HepG2 (cell line): Measurements from ENCODE around the gene GAS5. TPM values are rescaled to one million over a fixed set of nuclear protein-coding genes. Genes with fewer than 3 reads are reported as not detected.

Experiments
- ASH2L ChIP-seq: fragments of 300-600, 200-600 bp; sonication (generic); IDR thresholded peaks from 2 replicates; pipeline ENCODE4 v1.7.0; 2017; ENCODE audit warnings: low read depth, mild to moderate bottlenecking, moderate library complexity, mixed read lengths, low read length; ENCODE audit not compliant: insufficient read length
- ATF4 ChIP-seq, 2 experiments: fragments of 450-650 bp in 1 of 2; sonication (generic) in 1 of 2; formaldehyde crosslinking; IDR thresholded peaks; 2 replicates each; pipeline versions ENCODE4 v1.5.0 to v1.8.0; 2020 to 2022; ENCODE audit warnings: mild to moderate bottlenecking in 1 of 2, missing genetic modification reagents in 1 of 2
- BRD4 ChIP-seq: sonication (generic); formaldehyde crosslinking; IDR thresholded peaks from 2 replicates; pipeline ENCODE4 v1.4.0; 2020; ENCODE audit warnings: missing genetic modification reagents
- ERF ChIP-seq: IDR thresholded peaks from 2 replicates; pipeline ENCODE4 v1.6.1; 2018; ENCODE audit warnings: missing biosample characterization, missing genetic modification reagents
- GMEB2 ChIP-seq: IDR thresholded peaks from 2 replicates; pipeline ENCODE4 v1.6.1; 2016; ENCODE audit warnings: missing biosample characterization, missing genetic modification reagents, low read depth
- KDM1A ChIP-seq: IDR thresholded peaks from 2 replicates; pipeline ENCODE4 v1.6.1; 2016; ENCODE audit warnings: missing compliant biosample characterization
- KLF11 ChIP-seq: IDR thresholded peaks from 2 replicates; pipeline ENCODE4 v1.6.1; 2016; ENCODE audit warnings: missing compliant biosample characterization
- MAFK ChIP-seq, 2 experiments: IDR thresholded peaks in 1 of 2; conservative IDR thresholded peaks in 1 of 2; 2 replicates each; pipeline ENCODE4 v1.6.1; 2011; ENCODE audit warnings: improper control_type of control experiment in 2 of 2, low read length in 2 of 2
- NR2F1 ChIP-seq, 2 experiments: fragments of 450-650 bp in 1 of 2; formaldehyde crosslinking in 1 of 2; IDR thresholded peaks; 2 replicates each; pipeline versions ENCODE4 v1.5.0 to v1.6.1; 2016 to 2020; ENCODE audit warnings: mild to moderate bottlenecking in 1 of 2, missing compliant biosample characterization in 1 of 2, missing genetic modification reagents in 1 of 2, moderate library complexity in 1 of 2
- PHF5A ChIP-seq: IDR thresholded peaks from one replicate; pipeline ENCODE4 v1.6.1; 2018; ENCODE audit warnings: low read depth, missing genetic modification reagents; ENCODE audit not compliant: unreplicated experiment
- POLR2AphosphoS5 ChIP-seq: IDR thresholded peaks from 2 replicates; pipeline ENCODE4 v1.6.1; 2012; ENCODE audit warnings: low read depth, low read length
- RAD51 ChIP-seq: fragments of 450-650 bp; IDR thresholded peaks from 2 replicates; pipeline ENCODE4 v1.6.1; 2016; ENCODE audit warnings: borderline replicate concordance
- RBFOX2 ChIP-seq: fragments of 200-400 bp; formaldehyde crosslinking; IDR thresholded peaks from 2 replicates; pipeline ENCODE4 v1.6.1; 2017; ENCODE audit warnings: low read depth, mild to moderate bottlenecking, low read length
- SALL2 ChIP-seq: sonication (generic); formaldehyde crosslinking; IDR thresholded peaks from 2 replicates; pipeline ENCODE4 v1.8.1; 2023; ENCODE audit warnings: mild to moderate bottlenecking, missing genetic modification reagents, inconsistent platforms
- TBL1XR1 ChIP-seq: fragments of 150-350 bp; IDR thresholded peaks from 2 replicates; pipeline ENCODE4 v1.6.1; 2014; ENCODE audit warnings: borderline replicate concordance, low read length; ENCODE audit not compliant: partially characterized antibody
- TBX2 ChIP-seq: sonication (generic); formaldehyde crosslinking; IDR thresholded peaks from 2 replicates; pipeline ENCODE4 v1.5.0; 2020; ENCODE audit warnings: missing genetic modification reagents, mild to moderate bottlenecking, borderline replicate concordance
- ZBTB3 ChIP-seq: sonication (generic); formaldehyde crosslinking; IDR thresholded peaks from 2 replicates; pipeline ENCODE4 v1.4.0; 2020; ENCODE audit warnings: low read depth, mild to moderate bottlenecking, moderate library complexity, missing genetic modification reagents, borderline replicate concordance
- ZC3H13 ChIP-seq: sonication (generic); formaldehyde crosslinking; IDR thresholded peaks from 2 replicates; pipeline ENCODE4 v1.8.1; 2023; ENCODE audit warnings: mild to moderate bottlenecking, missing genetic modification reagents, moderate library complexity
- ZFP62 ChIP-seq: sonication (generic); formaldehyde crosslinking; IDR thresholded peaks from 2 replicates; pipeline ENCODE4 v1.4.0; 2020; ENCODE audit warnings: missing genetic modification reagents
- ZNF354B ChIP-seq: sonication (generic); formaldehyde crosslinking; IDR thresholded peaks from 2 replicates; pipeline ENCODE4 v1.8.0; 2022; ENCODE audit warnings: mild to moderate bottlenecking, missing genetic modification reagents
- ZNF589 ChIP-seq: sonication (generic); formaldehyde crosslinking; conservative IDR thresholded peaks from 2 replicates; pipeline ENCODE4 v1.8.0; 2022; ENCODE audit warnings: mild to moderate bottlenecking, moderate library complexity, missing genetic modification reagents
- ZNF598 ChIP-seq: sonication (generic); formaldehyde crosslinking; IDR thresholded peaks from 2 replicates; pipeline ENCODE4 v1.5.1; 2020; ENCODE audit warnings: mild to moderate bottlenecking, missing genetic modification reagents, borderline replicate concordance
- ZNF780A ChIP-seq: sonication (generic); formaldehyde crosslinking; IDR thresholded peaks from 2 replicates; pipeline ENCODE4 v1.8.0; 2022; ENCODE audit warnings: mild to moderate bottlenecking, missing genetic modification reagents, moderate library complexity
- ZNF781 ChIP-seq: sonication (generic); formaldehyde crosslinking; IDR thresholded peaks from 2 replicates; pipeline ENCODE4 v1.5.1; 2020; ENCODE audit warnings: borderline replicate concordance, mild to moderate bottlenecking, missing genetic modification reagents; ENCODE audit errors: not compliant biosample characterization
- polyA plus RNA-seq, 8 experiments: library from polyadenylated mRNA; depleted of rRNA in 3 of 8; stranded (reverse) in 7 of 8; unstranded in 1 of 8; fragments of >200 nt; fragmentation: Illumina TruSeq in 4 of 8; extraction: Trizol in 4 of 8; gene quantifications; 2 replicates each; pipeline versions ENCODE4 v1.2.1 to v1.2.3, GENCODE V29; 2011 to 2016; ENCODE audit warnings: low read depth in 4 of 8, missing spikeins in 1 of 8, mixed read lengths in 1 of 8; ENCODE audit not compliant: insufficient read depth in 1 of 8
- total RNA-seq, 5 experiments: library from RNA; depleted of rRNA; stranded (reverse); fragments of >200 nt; fragmentation: Illumina TruSeq; extraction: Trizol; gene quantifications; 2 replicates each; pipeline ENCODE4 v1.2.3, GENCODE V29; 2016; ENCODE audit warnings: low read depth in 1 of 5
- TF ChIP-seq, protein P1 (sequence below): sonication (generic); formaldehyde crosslinking; conservative IDR thresholded peaks from 2 replicates; pipeline ENCODE4 v1.8.0; 2022; ENCODE audit warnings: missing genetic modification reagents

The GAS5 gene
- total and polyA plus RNA-seq, 2 of the 13 experiments (the other 11 are each of a cell fraction or from before 2014, with no cell fraction given), result 352 to 738 TPM

DNA sequence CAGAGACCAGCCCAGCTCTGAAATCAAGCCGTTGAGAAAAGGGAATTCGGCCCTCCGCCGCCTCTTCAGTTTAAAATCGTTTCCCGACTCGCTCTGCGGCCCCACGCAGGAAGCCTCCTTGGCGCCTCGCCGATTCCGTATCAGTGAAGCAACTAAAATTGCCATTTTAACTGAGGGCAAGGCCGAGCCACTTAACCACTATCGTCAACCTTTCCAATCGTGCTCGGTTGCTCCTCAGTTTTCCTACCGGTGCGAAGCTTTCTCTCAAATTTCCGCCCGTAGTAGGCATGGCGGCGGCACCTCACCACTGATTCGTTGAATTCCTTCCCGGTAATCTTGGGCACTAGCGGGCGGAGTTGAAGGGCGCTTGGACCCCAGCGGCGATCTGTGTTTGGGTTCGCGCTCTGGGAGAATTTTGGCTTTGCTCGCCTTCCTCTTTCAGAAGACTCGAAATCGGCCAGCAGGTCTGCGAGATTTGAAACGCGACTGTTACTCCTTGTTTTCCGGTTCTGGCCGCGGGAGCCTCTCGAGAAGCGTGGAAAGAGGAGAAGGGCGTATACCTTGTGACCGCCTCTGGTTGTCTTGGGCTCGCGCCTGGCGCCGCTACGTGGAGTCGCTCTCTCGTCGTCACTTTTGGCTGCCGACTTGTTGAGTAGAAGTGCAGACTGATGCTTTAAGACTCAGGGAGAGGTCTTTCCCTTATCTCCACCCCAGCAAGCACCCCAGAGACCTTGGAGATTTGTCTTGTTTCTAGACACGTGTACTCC, 43.3 kb downstream of the GAS5 start, which contains the start of the genes CENPL and DARS2 (continued):
- TF ChIP-seq, protein P1, sequence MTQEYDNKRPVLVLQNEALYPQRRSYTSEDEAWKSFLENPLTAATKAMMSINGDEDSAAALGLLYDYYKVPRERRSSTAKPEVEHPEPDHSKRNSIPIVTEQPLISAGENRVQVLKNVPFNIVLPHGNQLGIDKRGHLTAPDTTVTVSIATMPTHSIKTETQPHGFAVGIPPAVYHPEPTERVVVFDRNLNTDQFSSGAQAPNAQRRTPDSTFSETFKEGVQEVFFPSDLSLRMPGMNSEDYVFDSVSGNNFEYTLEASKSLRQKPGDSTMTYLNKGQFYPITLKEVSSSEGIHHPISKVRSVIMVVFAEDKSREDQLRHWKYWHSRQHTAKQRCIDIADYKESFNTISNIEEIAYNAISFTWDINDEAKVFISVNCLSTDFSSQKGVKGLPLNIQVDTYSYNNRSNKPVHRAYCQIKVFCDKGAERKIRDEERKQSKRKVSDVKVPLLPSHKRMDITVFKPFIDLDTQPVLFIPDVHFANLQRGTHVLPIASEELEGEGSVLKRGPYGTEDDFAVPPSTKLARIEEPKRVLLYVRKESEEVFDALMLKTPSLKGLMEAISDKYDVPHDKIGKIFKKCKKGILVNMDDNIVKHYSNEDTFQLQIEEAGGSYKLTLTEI (CRISPR knock-in tag), result no peak
- TF ChIP-seq BRD4 (CRISPR knock-in tag), result 0 out of 2 replicates have a peak, but pooled peaks have one; percentile 50
- peak in 1 of 2 experiments; percentile 68; a peak in 2 of 4 replicates for TF ChIP-seq ATF4 (CRISPR knock-in tag; IDR thresholded peaks at IDR 0.05)
- TF ChIP-seq GMEB2 (CRISPR knock-in tag), result peak; percentile 78
- TF ChIP-seq RBFOX2, result peak; percentile 50
- TF ChIP-seq MAFK (conservative IDR thresholded peaks at IDR 0.05 in 1 of 2, IDR thresholded peaks at IDR 0.05 in 1 of 2; ENCODE audit: low read length in 2 of 2), result no peak
- no peak for TF ChIP-seq ZNF780A
- no peak for TF ChIP-seq KLF11 (CRISPR knock-in tag)
- TF ChIP-seq ZBTB3 (CRISPR knock-in tag), result no peak
- TF ChIP-seq SALL2, result no peak; the same call in none of the 2 replicates
- peak; percentile 95 for TF ChIP-seq ASH2L
- TF ChIP-seq NR2F1 (CRISPR knock-in tag; IDR thresholded peaks at IDR 0.05), result no peak
- TF ChIP-seq ZNF354B (CRISPR knock-in tag), result no peak
- no peak for TF ChIP-seq TBL1XR1
- TF ChIP-seq ZC3H13 (CRISPR knock-in tag), result peak; percentile 67; the same call in 1 of the 2 replicates
- TF ChIP-seq KDM1A, result no peak
- TF ChIP-seq RAD51, result no peak
- TF ChIP-seq ERF (CRISPR knock-in tag), result peak; percentile 17; the same call in 1 of the 2 replicates
- TF ChIP-seq PHF5A (CRISPR knock-in tag), result no peak
- peak; percentile 59 for TF ChIP-seq TBX2 (CRISPR knock-in tag)
- peak; percentile 72 for TF ChIP-seq POLR2AphosphoS5
- no peak for TF ChIP-seq ZNF589 (CRISPR knock-in tag)
- no peak for TF ChIP-seq ZNF781
- no peak for TF ChIP-seq ZFP62
- no peak for TF ChIP-seq ZNF598
